Skeletal muscle satellite cell (primary cell): ENCODE data around the gene PNKD.

ENCODE experiments used
- H3K27me3 ChIP-seq: 2 replicates; pipeline ENCODE4 v1.7.0; 2013; ENCODE audit warnings: low read length; ENCODE audit not compliant: control insufficient read depth, insufficient read depth
- H3K36me3 ChIP-seq: 2 replicates; pipeline ENCODE4 v1.7.0; 2013; ENCODE audit warnings: mild to moderate bottlenecking, control low read depth, low read length; ENCODE audit not compliant: insufficient read depth
- H3K4me1 ChIP-seq: 2 replicates; pipeline ENCODE4 v1.7.0; 2013; ENCODE audit warnings: low read length; ENCODE audit not compliant: control insufficient read depth, insufficient read depth
- H3K4me2 ChIP-seq: 2 replicates; pipeline ENCODE4 v1.7.0; 2013; ENCODE audit warnings: mild to moderate bottlenecking, low read length
- H3K4me3 ChIP-seq: 2 replicates; pipeline ENCODE4 v1.7.0; 2013; ENCODE audit warnings: low read length
- H3K9ac ChIP-seq: 2 replicates; pipeline ENCODE4 v1.7.0; 2013; ENCODE audit warnings: mild to moderate bottlenecking, low read depth, low read length, moderate library complexity
- H3K9me3 ChIP-seq: replicated peaks from 2 replicates; pipeline ENCODE4 v1.7.0; 2013; ENCODE audit warnings: mild to moderate bottlenecking, control low read depth, low read length

Gene PNKD

DNA sequence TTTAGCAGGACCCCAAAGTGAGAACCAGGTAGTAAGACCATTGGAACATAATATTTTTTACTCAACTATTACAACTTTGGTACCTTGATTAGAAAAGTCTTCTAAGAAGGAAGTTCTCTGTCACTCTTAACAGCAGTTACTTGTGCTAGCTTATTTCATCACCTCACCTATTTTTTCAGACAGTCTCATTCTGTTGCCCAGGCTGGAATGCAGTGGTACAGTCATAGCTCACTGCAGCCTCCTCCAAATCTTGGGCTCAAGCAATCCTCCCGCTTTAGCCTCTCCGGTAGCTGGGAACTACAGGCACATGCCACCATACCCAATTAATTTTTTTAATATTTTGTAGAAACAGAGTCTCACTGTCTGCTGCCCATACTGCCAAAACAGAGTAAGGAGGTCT is 35.3 kb upstream of the PNKD start:
- Histone ChIP-seq H3K4me1 (peaks cover 11% of the 10 kb centered on the region), H3K36me3 (peaks cover 90% of the 10 kb centered on the region), H3K9me3 (no peaks in the 10 kb centered on the region), H3K27me3 (no peaks in the 10 kb centered on the region), H3K4me2 (no peak overlapping the region), H3K9ac (no peak overlapping the region), H3K4me3 (no peak overlapping the region)

DNA sequence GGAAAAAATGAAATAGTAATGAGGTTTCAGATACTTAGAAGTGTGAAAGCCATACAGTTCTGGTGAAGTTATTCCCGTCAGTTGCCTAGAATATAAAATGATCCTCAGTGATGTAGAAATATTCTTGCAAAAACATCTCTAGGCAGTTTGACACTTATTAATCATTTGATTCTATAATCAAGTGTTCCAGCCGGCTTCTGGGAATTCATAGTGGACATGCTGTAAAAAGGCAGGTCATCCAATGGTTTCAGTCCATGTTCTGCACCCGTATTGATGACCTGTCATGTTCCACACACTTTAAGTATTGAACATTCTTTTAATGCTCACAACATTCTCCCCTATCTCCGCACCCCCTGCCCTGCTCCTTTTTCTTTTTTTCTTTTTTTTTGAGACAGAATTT is 33.5 kb upstream of the PNKD start:
- Histone ChIP-seq H3K4me2 (no peak overlapping the region), H3K36me3 (peaks cover 88% of the 10 kb centered on the region), H3K27me3 (no peaks in the 10 kb centered on the region)

DNA sequence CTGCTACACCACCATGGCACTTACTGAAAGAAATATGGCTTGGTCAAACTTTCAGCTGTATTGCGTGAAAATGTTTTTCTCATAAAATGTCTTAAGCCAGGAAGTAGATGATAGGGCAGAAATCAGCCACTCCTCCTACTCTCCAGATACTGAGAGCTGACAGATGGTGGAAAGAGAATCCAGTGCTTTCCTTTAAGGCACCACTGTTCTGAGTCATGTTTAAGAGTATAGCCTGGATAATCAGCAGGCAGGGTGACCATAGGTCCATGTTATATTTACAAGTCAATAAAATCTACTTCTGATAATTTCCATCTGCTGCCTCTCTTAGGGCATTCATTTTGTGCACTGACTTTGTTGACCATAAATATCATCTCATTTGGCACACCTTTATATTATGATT is 31.4 kb upstream of the PNKD start:
- Histone ChIP-seq H3K9ac (no peak overlapping the region), H3K36me3 (peaks cover 94% of the 10 kb centered on the region), H3K27me3 (no peaks in the 10 kb centered on the region), H3K4me3 (no peak overlapping the region), H3K4me2 (no peak overlapping the region), H3K9me3 (no peaks in the 10 kb centered on the region), H3K4me1 (no peaks in the 10 kb centered on the region)

More for the DNA sequence above, 33.5 kb upstream of the PNKD start:
- Histone ChIP-seq H3K9ac (no peak overlapping the region), H3K9me3 (no peaks in the 10 kb centered on the region), H3K4me3 (no peak overlapping the region), H3K4me1 (no peaks in the 10 kb centered on the region)

DNA sequence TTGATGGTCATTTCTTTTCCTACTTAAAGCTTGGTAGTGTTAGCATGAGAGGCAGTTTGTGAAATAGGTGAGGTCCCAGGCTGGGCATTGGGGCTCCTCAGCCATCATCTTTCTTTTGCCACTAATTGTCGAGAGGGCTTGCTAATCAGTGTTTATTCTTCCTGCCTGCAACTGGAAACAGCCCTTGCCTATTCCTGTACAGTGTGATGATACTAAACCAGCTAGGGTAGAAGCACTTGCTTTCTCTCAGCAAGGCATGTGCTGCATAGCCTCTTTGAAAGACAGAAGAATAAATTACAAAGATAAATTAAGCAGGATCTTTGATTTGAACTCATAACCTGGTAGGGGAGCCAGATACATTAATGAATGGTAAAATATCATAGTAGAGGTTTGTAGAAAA is 26.1 kb upstream of the PNKD start:
- Histone ChIP-seq H3K4me2 (no peak overlapping the region), H3K27me3 (no peaks in the 10 kb centered on the region), H3K36me3 (peaks cover 92% of the 10 kb centered on the region), H3K9me3 (no peaks in the 10 kb centered on the region), H3K4me1 (no peaks in the 10 kb centered on the region), H3K9ac (no peak overlapping the region), H3K4me3 (no peak overlapping the region)

DNA sequence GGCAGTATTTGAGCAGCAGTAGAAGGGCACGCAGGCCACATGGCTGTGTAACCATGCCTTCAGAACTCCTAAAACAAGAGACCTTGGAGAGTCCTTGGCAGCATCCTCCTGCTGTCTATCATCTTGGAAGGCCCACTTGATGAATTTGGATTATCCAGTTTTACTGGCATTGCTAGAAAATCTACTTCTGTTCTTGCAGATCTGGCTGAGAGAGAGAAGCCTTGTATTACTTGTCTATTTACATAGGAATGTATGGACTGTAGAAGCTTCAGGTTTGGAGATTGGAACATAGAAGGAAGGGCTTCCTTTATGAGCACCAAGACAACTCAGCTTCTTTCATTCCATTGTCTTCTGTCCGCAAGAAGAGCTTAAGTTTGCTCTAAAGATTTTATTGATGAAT is 25.7 kb upstream of the PNKD start:
- no peaks in the 10 kb centered on the region for H3K4me1 ChIP-seq

DNA sequence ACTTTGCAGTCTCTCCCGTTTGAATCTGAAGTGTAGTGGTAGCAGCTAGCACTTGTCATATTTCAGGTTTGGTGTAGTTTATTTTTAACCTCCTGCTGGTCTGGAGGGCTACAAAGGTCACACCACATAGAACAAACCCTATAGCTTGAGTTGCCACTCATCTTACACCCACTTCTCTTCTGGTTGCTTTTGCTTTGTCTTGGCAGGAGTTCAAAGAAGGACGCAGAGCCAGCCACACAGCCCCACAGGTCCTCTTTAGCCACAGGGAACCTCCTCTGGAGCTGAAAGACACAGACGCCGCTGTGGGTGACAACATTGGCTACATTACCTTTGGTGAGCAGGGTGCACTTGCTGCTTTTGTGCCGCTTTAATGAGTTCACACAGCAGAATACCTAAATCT is 25.1 kb upstream of the PNKD start:
- no peak overlapping the region for H3K4me2 ChIP-seq
- no peak overlapping the region for H3K9ac ChIP-seq
- peaks cover 94% of the 10 kb centered on the region for H3K36me3 ChIP-seq
- no peaks in the 10 kb centered on the region for H3K9me3 ChIP-seq
- no peaks in the 10 kb centered on the region for H3K27me3 ChIP-seq
- H3K4me1 ChIP-seq: no peaks in the 10 kb centered on the region
- no peak overlapping the region for H3K4me3 ChIP-seq

More for the DNA sequence above, 25.7 kb upstream of the PNKD start:
- Histone ChIP-seq H3K27me3 (no peaks in the 10 kb centered on the region), H3K36me3 (peaks cover 94% of the 10 kb centered on the region), H3K9me3 (no peaks in the 10 kb centered on the region), H3K9ac (no peak overlapping the region), H3K4me2 (no peak overlapping the region), H3K4me3 (no peak overlapping the region)

DNA sequence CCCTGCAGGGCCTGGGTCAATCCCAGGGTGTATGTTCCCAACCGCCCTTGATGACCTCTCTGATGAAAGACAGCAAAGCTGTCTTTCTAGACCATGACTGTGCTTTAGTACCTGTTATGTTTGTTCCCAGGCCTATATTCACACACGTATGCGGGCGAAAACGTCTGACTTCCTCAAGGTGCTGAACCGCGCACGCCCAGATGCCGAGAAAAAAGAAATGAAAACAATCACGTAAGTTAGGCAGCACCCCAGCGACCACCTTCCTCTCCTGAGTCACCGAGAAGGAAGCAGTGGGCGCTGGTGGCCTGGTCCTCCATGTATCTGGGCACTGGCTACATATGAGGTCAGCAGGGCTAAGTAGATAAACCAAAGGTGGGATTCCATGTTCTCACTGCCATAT is 20.6 kb upstream of the PNKD start:
- no peak overlapping the region for H3K4me3 ChIP-seq
- no peaks in the 10 kb centered on the region for H3K9me3 ChIP-seq
- H3K4me1 ChIP-seq: peaks cover 14% of the 10 kb centered on the region
- peaks cover 91% of the 10 kb centered on the region for H3K36me3 ChIP-seq
- H3K9ac ChIP-seq: no peak overlapping the region
- no peak overlapping the region for H3K4me2 ChIP-seq
- no peaks in the 10 kb centered on the region for H3K27me3 ChIP-seq

DNA sequence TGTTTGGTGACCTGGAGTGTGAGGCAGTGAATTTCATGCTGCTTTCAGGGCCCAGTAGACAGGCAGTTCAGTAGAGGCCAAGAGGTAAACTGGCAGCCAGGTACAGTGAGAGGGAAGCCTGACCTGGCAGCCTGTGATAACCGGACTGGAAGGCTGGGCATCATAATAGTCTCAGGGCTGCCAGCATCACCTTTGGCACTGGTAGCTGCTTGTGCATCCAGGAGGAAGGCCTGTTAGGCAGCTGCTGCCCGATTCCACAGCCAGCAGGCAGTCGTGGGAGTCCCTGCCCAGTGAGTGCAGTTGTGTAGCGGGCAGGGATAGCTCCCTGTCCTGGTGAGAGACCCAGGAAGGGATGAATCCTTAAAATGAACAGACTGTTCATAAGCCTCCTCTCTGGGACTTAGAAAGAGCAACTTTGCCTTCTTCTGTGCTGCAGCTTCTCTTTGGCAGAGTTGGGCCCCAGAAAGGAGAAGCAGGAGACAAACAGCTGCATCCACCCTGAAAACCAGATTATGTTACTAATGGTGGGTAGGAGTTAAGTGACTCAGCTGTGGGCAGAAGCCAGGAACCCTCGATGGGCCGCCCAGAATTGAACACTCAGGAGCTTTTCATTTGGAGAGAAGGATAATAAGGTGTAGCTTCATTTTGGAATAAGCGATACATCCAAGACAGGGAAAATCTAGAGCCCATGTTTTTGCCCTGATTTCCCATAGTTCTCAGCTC is 17.6 kb upstream of the PNKD start:
- Histone ChIP-seq H3K4me1 (peaks cover 14% of the 10 kb centered on the region), H3K4me3 (no peak overlapping the region), H3K9me3 (no peaks in the 10 kb centered on the region), H3K9ac (peak overlapping the region; percentile 27), H3K27me3 (no peaks in the 10 kb centered on the region), H3K4me2 (peak overlapping the region; percentile 4), H3K36me3 (peaks cover 89% of the 10 kb centered on the region)

DNA sequence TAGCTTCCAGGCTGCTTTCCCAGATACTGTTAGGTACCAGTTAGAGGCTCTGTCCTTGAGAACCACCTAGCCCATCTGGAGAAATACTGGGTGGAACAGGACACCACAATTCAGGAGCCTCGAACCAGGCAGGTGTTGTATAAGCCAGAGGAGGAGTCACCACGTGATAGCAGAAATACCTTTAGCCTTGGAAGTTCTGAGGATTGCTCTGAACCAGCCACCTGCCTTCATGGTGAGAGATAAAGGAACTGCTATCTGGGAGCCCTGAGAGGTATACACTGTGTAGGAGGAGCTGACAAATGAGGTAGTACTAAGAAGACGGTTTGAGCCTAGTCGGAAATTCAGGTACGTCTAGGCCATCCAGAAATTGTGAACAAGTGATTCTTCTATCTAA is 17.1 kb upstream of the PNKD start:
- peak overlapping the region; percentile 4 for H3K4me2 ChIP-seq
- peaks cover 14% of the 10 kb centered on the region for H3K4me1 ChIP-seq
- H3K27me3 ChIP-seq: no peaks in the 10 kb centered on the region
- no peaks in the 10 kb centered on the region for H3K9me3 ChIP-seq
- H3K4me3 ChIP-seq: no peak overlapping the region
- peak overlapping the region; percentile 14 for H3K9ac ChIP-seq
- peaks cover 84% of the 10 kb centered on the region for H3K36me3 ChIP-seq

DNA sequence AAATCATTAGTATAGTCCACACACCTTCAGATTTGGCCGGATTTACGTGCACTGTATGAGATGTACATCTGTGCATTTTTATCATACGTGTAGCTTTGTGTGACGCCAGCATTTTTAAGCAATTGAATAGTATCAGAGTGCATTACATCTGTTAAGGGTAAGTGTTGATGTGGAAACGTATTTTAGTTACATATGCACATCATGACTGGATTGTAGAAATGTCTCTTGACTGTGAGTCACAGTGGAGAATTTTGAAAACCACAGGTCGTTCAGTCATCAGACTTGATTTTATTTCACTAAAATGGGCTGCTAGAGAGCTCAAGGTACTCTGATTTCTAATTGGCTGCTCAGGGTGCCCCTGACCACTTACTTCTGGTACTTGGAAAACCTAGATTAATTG is 14.9 kb upstream of the PNKD start:
- Histone ChIP-seq H3K4me2 (no peak overlapping the region), H3K9ac (no peak overlapping the region), H3K27me3 (no peaks in the 10 kb centered on the region), H3K36me3 (peaks cover 64% of the 10 kb centered on the region), H3K4me1 (peaks cover 23% of the 10 kb centered on the region), H3K9me3 (no peaks in the 10 kb centered on the region), H3K4me3 (no peak overlapping the region)

DNA sequence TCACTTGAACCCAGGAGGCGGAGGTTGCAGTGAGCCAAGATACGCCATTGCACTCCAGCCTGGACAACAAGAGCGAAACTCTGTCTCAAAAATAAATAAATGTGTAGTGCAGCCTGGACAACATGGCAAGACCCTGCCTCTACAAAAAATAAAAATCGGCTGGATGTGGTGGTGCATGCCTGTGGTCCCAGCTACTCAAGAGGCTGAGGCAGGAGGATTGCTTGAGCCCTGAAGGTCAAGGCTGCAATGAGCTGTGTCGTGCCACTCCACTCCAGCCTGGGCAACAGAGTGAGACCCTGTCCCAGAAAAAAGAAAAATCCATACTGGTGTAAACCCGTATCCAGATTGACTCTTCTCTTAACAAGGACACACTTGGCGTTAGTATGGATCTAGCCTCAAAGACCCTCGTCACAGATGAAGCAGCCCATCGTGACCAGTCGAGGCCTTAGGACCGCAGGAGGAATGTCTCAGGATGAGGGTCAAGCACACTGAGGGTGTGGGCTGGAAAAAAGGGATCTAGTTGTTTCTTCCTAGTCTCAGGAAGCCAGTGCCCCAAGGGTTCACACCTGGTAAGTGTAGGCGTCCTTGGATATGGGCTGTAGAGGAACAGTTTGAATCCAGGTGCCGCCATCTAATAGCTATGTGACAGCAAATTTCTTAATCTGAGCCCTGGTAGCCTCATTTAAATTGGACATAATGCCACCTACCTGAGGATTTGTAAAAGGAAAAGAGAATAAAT is 13.5 kb upstream of the PNKD start:
- no peak overlapping the region for H3K4me2 ChIP-seq
- no peak overlapping the region for H3K4me3 ChIP-seq
- peaks cover 52% of the 10 kb centered on the region for H3K36me3 ChIP-seq
- no peak overlapping the region for H3K9ac ChIP-seq
- no peaks in the 10 kb centered on the region for H3K9me3 ChIP-seq
- peaks cover 26% of the 10 kb centered on the region for H3K4me1 ChIP-seq
- H3K27me3 ChIP-seq: no peaks in the 10 kb centered on the region
